CD14-positive monocyte (primary cell): ENCODE results near the gene LAMB4. TPM values are rescaled to one million over a fixed set of nuclear protein-coding genes. Genes with fewer than 3 reads are reported as not detected.

Source experiments
- DNase-seq, 3 donors: peaks; one replicate each; pipeline ENCODE4 v3.0.0-alpha.2; 2011 to 2022
- H2AFZ ChIP-seq: 2 replicates; pipeline ENCODE4 v1.6.0; 2012; ENCODE audit warnings: mild to moderate bottlenecking, low read depth, low read length, inconsistent platforms; ENCODE audit not compliant: insufficient read depth, poor library complexity, severe bottlenecking
- H3K27ac ChIP-seq, 2 donors: 1 replicate in 1 of 2; 2 replicates in 1 of 2; pipeline ENCODE4 v1.5.1; 2012 to 2013; ENCODE audit warnings: low read length in 2 of 2, control low read depth in 1 of 2, inconsistent platforms in 1 of 2, low read depth in 1 of 2, mild to moderate bottlenecking in 1 of 2
- H3K27me3 ChIP-seq, 2 donors: one replicate each; pipeline versions ENCODE4 v1.6.0 to v1.6.1; 2011 to 2013; ENCODE audit warnings: low read length in 2 of 2; ENCODE audit not compliant: control insufficient read depth in 2 of 2, insufficient read depth in 2 of 2
- H3K36me3 ChIP-seq, 2 donors: replicated peaks in 1 of 2; 1 replicate in 1 of 2; 2 replicates in 1 of 2; pipeline versions ENCODE4 v1.5.1 to v1.6.1; 2012 to 2013; ENCODE audit warnings: low read length in 2 of 2, control low read depth in 1 of 2, inconsistent platforms in 1 of 2, mild to moderate bottlenecking in 1 of 2; ENCODE audit not compliant: insufficient read depth in 2 of 2, control insufficient read depth in 1 of 2
- H3K4me1 ChIP-seq, 2 donors: 1 replicate in 1 of 2; 2 replicates in 1 of 2; pipeline versions ENCODE4 v1.5.1 to v1.6.1; 2012 to 2013; ENCODE audit warnings: low read length in 2 of 2, control low read depth in 1 of 2, inconsistent platforms in 1 of 2, mild to moderate bottlenecking in 1 of 2, moderate library complexity in 1 of 2; ENCODE audit not compliant: insufficient read depth in 2 of 2, control insufficient read depth in 1 of 2
- H3K4me2 ChIP-seq: replicated peaks from 2 replicates; pipeline ENCODE3; 2012; ENCODE audit warnings: low read length, moderate library complexity, mild to moderate bottlenecking; ENCODE audit not compliant: poor library complexity, severe bottlenecking; ENCODE audit errors: extremely low read depth
- H3K4me3 ChIP-seq, 3 experiments: fragments of 200-600 bp in 1 of 3; sonication (generic) in 1 of 3; replicated peaks in 1 of 3; 1 replicate in 2 of 3; 2 replicates in 1 of 3; pipeline ENCODE4 v1.5.1; 2011 to 2013; ENCODE audit warnings: low read length in 3 of 3, mild to moderate bottlenecking in 3 of 3, control low read depth in 2 of 3, low read depth in 2 of 3, inconsistent platforms in 1 of 3, moderate library complexity in 1 of 3
- H3K79me2 ChIP-seq: 2 replicates; pipeline ENCODE4 v1.6.0; 2012; ENCODE audit warnings: mild to moderate bottlenecking, control low read depth, inconsistent platforms, low read length, moderate library complexity; ENCODE audit not compliant: insufficient read depth
- H3K9ac ChIP-seq: 2 replicates; pipeline ENCODE4 v1.6.0; 2017; ENCODE audit warnings: low read length, mild to moderate bottlenecking; ENCODE audit not compliant: insufficient read depth, poor library complexity, severe bottlenecking
- H3K9me3 ChIP-seq, 2 donors: replicated peaks in 1 of 2; 1 replicate in 1 of 2; 2 replicates in 1 of 2; pipeline versions ENCODE4 v1.5.1 to v1.6.1; 2012 to 2013; ENCODE audit warnings: low read length in 2 of 2, control low read depth in 1 of 2; ENCODE audit not compliant: control insufficient read depth in 1 of 2, insufficient read depth in 1 of 2
- H4K20me1 ChIP-seq: 2 replicates; pipeline ENCODE4 v1.6.0; 2012; ENCODE audit warnings: mild to moderate bottlenecking, low read length, control low read depth, moderate library complexity; ENCODE audit not compliant: insufficient read depth
- H3K27ac Mint-ChIP-seq, 7 donors: one replicate each; pipeline ENCODE4 v1.8.0; 2020; ENCODE audit warnings: mild to moderate bottlenecking in 7 of 7, mixed read lengths in 7 of 7, moderate library complexity in 6 of 7, inconsistent platforms in 2 of 7
- H3K27me3 Mint-ChIP-seq, 3 donors: one replicate each; pipeline ENCODE4 v1.8.0; 2021 to 2022; ENCODE audit warnings: low read depth in 3 of 3, mild to moderate bottlenecking in 3 of 3, mixed read lengths in 3 of 3, moderate library complexity in 3 of 3, inconsistent platforms in 1 of 3
- H3K36me3 Mint-ChIP-seq, 2 donors: one replicate each; pipeline ENCODE4 v1.8.0; 2020; ENCODE audit warnings: mixed read lengths in 2 of 2, inconsistent platforms in 1 of 2, mild to moderate bottlenecking in 1 of 2
- H3K4me1 Mint-ChIP-seq: one replicate; pipeline ENCODE4 v1.8.0; 2020; ENCODE audit warnings: mild to moderate bottlenecking, mixed read lengths
- H3K4me3 Mint-ChIP-seq, 2 donors: one replicate each; pipeline ENCODE4 v1.8.0; 2020; ENCODE audit warnings: mild to moderate bottlenecking in 2 of 2, mixed read lengths in 2 of 2, moderate library complexity in 1 of 2
- H3K9me3 Mint-ChIP-seq, 7 donors: one replicate each; pipeline ENCODE4 v1.8.0; 2020 to 2022; ENCODE audit warnings: mixed read lengths in 7 of 7, mild to moderate bottlenecking in 6 of 7, moderate library complexity in 6 of 7, inconsistent platforms in 2 of 7
- WGBS: methylation state at CpG from one replicate; pipeline ENCODE4 v1.1.5; 2013; ENCODE audit warnings: missing lambda C conversion rate; ENCODE audit not compliant: insufficient coverage; 5-methylcytosine and 5-hydroxymethylcytosine counted together
- intact Hi-C, 2 donors: fragments of 100-400 bp; cut with micrococcal nuclease; formaldehyde crosslinking; loops; one replicate each; pipeline versions ENCODE4 v1.15.0 to v1.15.1; 2023
- polyA plus RNA-seq, 3 donors: library from polyadenylated mRNA; depleted of rRNA in 1 of 3; unstranded in 2 of 3; stranded (reverse) in 1 of 3; fragments of 300-500 nt in 2 of 3; fragments of >200 nt in 1 of 3; fragmentation: Illumina TruSeq in 2 of 3; gene quantifications; 1 replicate in 2 of 3; 2 replicates in 1 of 3; pipeline ENCODE4 v1.2.3, GENCODE V29; 2012 to 2021
- TF ChIP-seq, protein P1 (sequence below): fragments of 200-600 bp; IDR thresholded peaks from one replicate; pipeline ENCODE4 v1.8.0; 2022; ENCODE audit warnings: antibody characterized with exemption, mild to moderate bottlenecking

The LAMB4 gene
- polyA plus RNA-seq, 3 donors, result not detected

DNA sequence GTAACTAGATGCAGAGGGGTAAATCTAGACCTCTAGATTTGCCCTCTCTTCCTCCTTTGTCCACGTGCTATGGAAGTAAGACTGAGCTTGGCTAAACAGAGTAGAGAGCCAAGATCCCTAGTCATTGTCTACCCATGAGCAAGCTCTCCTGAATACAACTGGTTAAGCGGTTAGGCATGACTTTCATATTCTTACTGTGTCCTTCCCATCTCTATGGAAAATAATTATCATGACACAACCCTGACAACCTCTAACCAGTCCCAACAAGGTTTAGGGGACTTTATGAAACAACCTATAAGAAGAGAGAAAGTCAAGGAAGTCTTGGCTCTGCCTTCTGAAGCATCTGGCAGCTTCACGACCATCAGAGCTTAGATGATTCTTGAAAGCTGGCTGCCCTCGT, 7.8 kb upstream of the LAMB4 start:
- Histone ChIP-seq H3K4me2 (no peak overlapping the region), H2AFZ (no peak overlapping the region), H3K9ac (no peak overlapping the region), H3K4me1 (peaks cover 10 to 15% of the 10 kb centered on the region in 2 donors), H3K27ac (no peak overlapping the region), H3K9me3 (no peaks in the 10 kb centered on the region), H3K79me2 (no peaks in the 10 kb centered on the region), H3K36me3 (no peaks in the 10 kb centered on the region), H4K20me1 (no peaks in the 10 kb centered on the region), H3K27me3 (no peaks in the 10 kb centered on the region), H3K4me3 (no peak overlapping the region)
- intact Hi-C loops, result no loop called here
- TF ChIP-seq, protein P1, sequence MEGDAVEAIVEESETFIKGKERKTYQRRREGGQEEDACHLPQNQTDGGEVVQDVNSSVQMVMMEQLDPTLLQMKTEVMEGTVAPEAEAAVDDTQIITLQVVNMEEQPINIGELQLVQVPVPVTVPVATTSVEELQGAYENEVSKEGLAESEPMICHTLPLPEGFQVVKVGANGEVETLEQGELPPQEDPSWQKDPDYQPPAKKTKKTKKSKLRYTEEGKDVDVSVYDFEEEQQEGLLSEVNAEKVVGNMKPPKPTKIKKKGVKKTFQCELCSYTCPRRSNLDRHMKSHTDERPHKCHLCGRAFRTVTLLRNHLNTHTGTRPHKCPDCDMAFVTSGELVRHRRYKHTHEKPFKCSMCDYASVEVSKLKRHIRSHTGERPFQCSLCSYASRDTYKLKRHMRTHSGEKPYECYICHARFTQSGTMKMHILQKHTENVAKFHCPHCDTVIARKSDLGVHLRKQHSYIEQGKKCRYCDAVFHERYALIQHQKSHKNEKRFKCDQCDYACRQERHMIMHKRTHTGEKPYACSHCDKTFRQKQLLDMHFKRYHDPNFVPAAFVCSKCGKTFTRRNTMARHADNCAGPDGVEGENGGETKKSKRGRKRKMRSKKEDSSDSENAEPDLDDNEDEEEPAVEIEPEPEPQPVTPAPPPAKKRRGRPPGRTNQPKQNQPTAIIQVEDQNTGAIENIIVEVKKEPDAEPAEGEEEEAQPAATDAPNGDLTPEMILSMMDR, result no peak
- Mint-ChIP-seq H3K9me3 (peaks cover 0 to 3% (median 0%) of the 10 kb centered on the region in 7 donors), H3K27ac (no peak overlapping the region), H3K36me3 (no peaks in the 10 kb centered on the region), H3K4me3 (no peak overlapping the region), H3K27me3 (peaks cover 0 to 1% (median 0%) of the 10 kb centered on the region in 3 donors), H3K4me1 (peaks cover 17% of the 10 kb centered on the region)
- WGBS, result 83% methylated on average over 2 of the region's 4 CpGs
- DNase-seq, result no peak

DNA sequence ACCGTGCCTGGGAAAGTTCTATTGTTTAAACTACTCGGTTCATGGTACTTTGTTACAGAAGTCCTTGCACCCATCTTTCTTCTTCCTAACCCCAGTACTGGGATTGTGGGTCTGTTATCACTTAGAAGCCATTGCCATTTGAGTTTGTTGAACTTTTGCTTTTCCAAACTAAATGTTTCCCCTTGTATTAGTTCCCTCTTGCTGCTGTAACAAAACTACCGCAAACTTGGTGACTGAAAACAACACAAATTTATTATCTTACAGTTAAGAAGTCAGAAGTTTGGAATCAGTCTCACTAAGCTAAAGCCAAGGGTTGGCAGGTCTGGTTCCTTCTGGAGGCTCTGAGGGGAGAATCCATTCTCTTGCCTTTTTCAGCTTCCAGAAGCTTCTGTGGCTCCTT, 6.9 kb upstream of the LAMB4 start:
- no peak overlapping the region for H3K9ac ChIP-seq
- Mint-ChIP-seq H3K4me3 (no peak overlapping the region), H3K4me1 (peaks cover 17% of the 10 kb centered on the region), H3K27ac (no peak overlapping the region), H3K9me3 (peaks cover 0 to 3% (median 0%) of the 10 kb centered on the region in 7 donors), H3K36me3 (no peaks in the 10 kb centered on the region), H3K27me3 (peaks cover 0 to 1% (median 0%) of the 10 kb centered on the region in 3 donors)
- H3K4me3 ChIP-seq, result no peak overlapping the region
- H4K20me1 ChIP-seq, result no peaks in the 10 kb centered on the region
- TF ChIP-seq, protein P1, result no peak
- DNase-seq, result no peak
- H3K4me2 ChIP-seq, result no peak overlapping the region
- H3K36me3 ChIP-seq, result no peaks in the 10 kb centered on the region
- no peaks in the 10 kb centered on the region for H3K79me2 ChIP-seq
- H3K27ac ChIP-seq, result no peak overlapping the region
- H3K27me3 ChIP-seq, result no peaks in the 10 kb centered on the region
- 90% methylated on average over 2 of the region's 3 CpGs for WGBS
- intact Hi-C loops, result no loop called here
- H2AFZ ChIP-seq, result no peak overlapping the region
- H3K9me3 ChIP-seq, result no peaks in the 10 kb centered on the region
- peaks cover 10 to 15% of the 10 kb centered on the region in 2 donors for H3K4me1 ChIP-seq
